Measurements from ENCODE around the gene PIGX. TPM values are rescaled to one million over a fixed set of nuclear protein-coding genes. Genes with fewer than 3 reads are reported as not detected.

The PIGX gene
- total and polyA plus RNA-seq, 2 of the 4 experiments (the other 2 are of a cell fraction) = 9.4 to 14.5 TPM

- dilution Hi-C loops (cut with HindIII; ENCODE audit: low sequenced_read_pairs, unreplicated experiment) = no loop called here
- Histone ChIP-seq H3K79me1 (ENCODE audit: low read depth in 1 of 2, low read length in 2 of 2) (peaks cover 24 to 50% of the 10 kb centered on the region in 2 experiments), H3K4ac (ENCODE audit: low read depth, low read length) (no peak overlapping the region)
These were observed 53.3 kb downstream of the PIGX start for GRCh38 chr3:196765454-196765853.

More at GRCh38 chr3:196765454-196765853, 53.3 kb downstream of the PIGX start:
- H3K9ac ChIP-seq (ENCODE audit: low read depth, low read length) = no peak overlapping the region
- H2AK9ac ChIP-seq (replicated peaks; ENCODE audit: low read depth, low read length, poor library complexity) = no peak overlapping the region
- no peak overlapping the region for H4K91ac ChIP-seq (ENCODE audit: insufficient read depth, low read depth, low read length)
- 0 out of 2 replicates have a peak, but pooled peaks cover 5% of the 10 kb centered on the region for H3K36me3 ChIP-seq (ENCODE audit: control insufficient read depth, insufficient read depth, low read length)
- peaks cover 4% of the 10 kb centered on the region; the same call in 1 of the 2 replicates for H3K4me1 ChIP-seq (ENCODE audit: control insufficient read depth, insufficient read depth, low read length)
- POLR2A ChIA-PET (ENCODE audit: unreplicated experiment) = no interaction called here
- no peak overlapping the region for H2BK15ac ChIP-seq (ENCODE audit: low read depth, low read length)
- H2AK5ac ChIP-seq (ENCODE audit: low read depth, low read length) = no peak overlapping the region
- in situ Hi-C loops (cut with MboI; ENCODE audit: low sequenced_read_pairs) (no loop called here), intact Hi-C loops (cut with micrococcal nuclease) (no loop called here)
- CTCF ChIA-PET = interaction anchor here (1.0 kb wide), 1 partner anchor 12 kb away, joined by 3 read pairs; no protein-coding TSS in a partner anchor
- DNase-seq = no peak
- H4K20me1 ChIP-seq (ENCODE audit: insufficient read depth, low read length) = peaks cover 30% of the 10 kb centered on the region
- no peak overlapping the region for H2AFZ ChIP-seq (replicated peaks; ENCODE audit: low read length, poor library complexity)
- H4K5ac ChIP-seq (ENCODE audit: low read depth, low read length) = no peak overlapping the region
- no peaks in the 10 kb centered on the region for H3K9me1 ChIP-seq (ENCODE audit: insufficient read depth, low read length)
- no peak overlapping the region for H3K14ac ChIP-seq (replicated peaks; ENCODE audit: low read depth, low read length)
- H2BK120ac ChIP-seq (ENCODE audit: low read depth, low read length) = no peak overlapping the region
- H3K56ac ChIP-seq (ENCODE audit: extremely low read depth, insufficient read depth, low read length) = no peak overlapping the region
- H3K4me2 ChIP-seq (ENCODE audit: low read depth, low read length) = no peak overlapping the region
- no peak overlapping the region for H3K27ac ChIP-seq (ENCODE audit: insufficient read depth, low read length)
- H2BK5ac ChIP-seq (ENCODE audit: low read depth, low read length, poor library complexity, severe bottlenecking) = no peak overlapping the region
- H3K18ac ChIP-seq (ENCODE audit: low read depth, low read length) = no peak overlapping the region
- H2BK20ac ChIP-seq (ENCODE audit: low read depth, low read length) = no peak overlapping the region
- no peak for TF ChIP-seq RAD21 (IDR thresholded peaks at IDR 0.05; ENCODE audit: low read length)
- TF ChIP-seq MAFK (IDR thresholded peaks at IDR 0.05; ENCODE audit: low read depth, low read length) = no peak
- no peak for TF ChIP-seq RCOR1 (IDR thresholded peaks at IDR 0.05; ENCODE audit: insufficient replicate concordance, low read length)
- no peak for TF ChIP-seq CHD1 (IDR thresholded peaks at IDR 0.05; ENCODE audit: low read depth, low read length)
- no peak for TF ChIP-seq FOS (IDR thresholded peaks at IDR 0.05; ENCODE audit: low read depth, low read length)
- TF ChIP-seq USF2 (IDR thresholded peaks at IDR 0.05; ENCODE audit: low read depth, low read length) = no peak
- no peak for TF ChIP-seq BHLHE40 (IDR thresholded peaks at IDR 0.05; ENCODE audit: low read depth, low read length)
- H3K4me3 ChIP-seq (ENCODE audit: insufficient read depth, low read depth, low read length) = no peak overlapping the region
- H3K23ac ChIP-seq (ENCODE audit: low read depth, low read length) = no peak overlapping the region
- no peaks in the 10 kb centered on the region for H3K9me3 ChIP-seq (ENCODE audit: control insufficient read depth, insufficient read depth, low read length)
- no TSS peak for BruUV-seq (replicated peaks)
- H3K27me3 ChIP-seq (ENCODE audit: control insufficient read depth, insufficient read depth, low read length) = no peaks in the 10 kb centered on the region
- no peak overlapping the region for H4K8ac ChIP-seq (ENCODE audit: low read depth in 2 of 2, low read length in 2 of 2)
- no peak for ATAC-seq (ENCODE audit: low read depth)
